Endodermal cell (in vitro differentiated cells): ENCODE data around the gene MYO18B. TPM values are rescaled to one million over a fixed set of nuclear protein-coding genes. Genes with fewer than 3 reads are reported as not detected.
A peak's percentile ranks its signal among the peaks of the same experiment; 100 is the strongest.

Experiments
- DNase-seq: peaks from one replicate; pipeline ENCODE4 v3.0.0-alpha.2; 2017
- H3K27ac ChIP-seq: 2 replicates; pipeline ENCODE4 v1.5.1; 2013; ENCODE audit warnings: mild to moderate bottlenecking, low read depth, low read length, moderate library complexity
- H3K27me3 ChIP-seq: 2 replicates; pipeline ENCODE4 v1.6.1; 2013; ENCODE audit warnings: mild to moderate bottlenecking, low read length, moderate library complexity; ENCODE audit not compliant: insufficient read depth, control insufficient read depth, poor library complexity, severe bottlenecking
- H3K36me3 ChIP-seq: 2 replicates; pipeline ENCODE4 v1.7.0; 2013; ENCODE audit warnings: mild to moderate bottlenecking, low read length, moderate library complexity; ENCODE audit not compliant: control insufficient read depth, insufficient read depth
- H3K4me1 ChIP-seq: one replicate; pipeline ENCODE4 v1.7.0; 2013; ENCODE audit warnings: low read length; ENCODE audit not compliant: control insufficient read depth, insufficient read depth
- H3K4me3 ChIP-seq: 2 replicates; pipeline ENCODE4 v1.5.1; 2013; ENCODE audit warnings: mild to moderate bottlenecking, low read length, moderate library complexity
- H3K9ac ChIP-seq: 2 replicates; pipeline ENCODE4 v1.6.1; 2013; ENCODE audit warnings: mild to moderate bottlenecking, low read length, moderate library complexity; ENCODE audit not compliant: poor library complexity, severe bottlenecking; ENCODE audit errors: extremely low read depth
- H3K9me3 ChIP-seq: 2 replicates; pipeline ENCODE4 v1.6.1; 2013; ENCODE audit warnings: mild to moderate bottlenecking, low read length, moderate library complexity; ENCODE audit not compliant: control insufficient read depth
- H3K27ac Mint-ChIP-seq: 2 replicates; pipeline ENCODE4 v1.8.0; 2020; ENCODE audit warnings: mixed read lengths
- H3K27me3 Mint-ChIP-seq: 2 replicates; pipeline ENCODE4 v1.8.0; 2021; ENCODE audit warnings: mild to moderate bottlenecking, mixed read lengths; ENCODE audit not compliant: insufficient read depth
- H3K36me3 Mint-ChIP-seq: 2 replicates; pipeline ENCODE4 v1.8.0; 2020; ENCODE audit warnings: low read depth, mixed read lengths
- H3K4me1 Mint-ChIP-seq: 2 replicates; pipeline ENCODE4 v1.8.0; 2020; ENCODE audit warnings: mixed read lengths
- H3K4me3 Mint-ChIP-seq: 2 replicates; pipeline ENCODE4 v1.8.0; 2020; ENCODE audit warnings: mild to moderate bottlenecking, moderate library complexity, mixed read lengths
- H3K9me3 Mint-ChIP-seq: 2 replicates; pipeline ENCODE4 v1.8.0; 2020; ENCODE audit warnings: mild to moderate bottlenecking, mixed read lengths
- CTCF ChIP-seq: fragments of 200-600 bp; sonication (generic); conservative IDR thresholded peaks from 2 replicates; pipeline ENCODE4 v1.5.0; 2021; ENCODE audit warnings: antibody characterized with exemption, mild to moderate bottlenecking
- WGBS, 2 experiments: methylation state at CpG; one replicate each; pipeline versions ENCODE4 v1.1.5 to v1.1.7; 2013; ENCODE audit warnings: missing lambda C conversion rate in 2 of 2, mixed read lengths in 1 of 2; ENCODE audit not compliant: insufficient coverage in 1 of 2, insufficient read length in 1 of 2; 5-methylcytosine and 5-hydroxymethylcytosine counted together
- total RNA-seq, 2 donors: library from RNA; stranded (reverse); fragmentation: NEBNext Ultra II Directional in 1 of 2; extraction: Animal tissue kit (Norgen Biotek cat#: 25700) in 1 of 2; gene quantifications; 2 replicates in 1 of 2; 3 replicates in 1 of 2; pipeline ENCODE4 v1.2.1, GENCODE V29; 2021

The MYO18B gene
- total RNA-seq, 2 donors from 2014 or later = 0.77 to 0.84 TPM

- Mint-ChIP-seq H3K4me1 (peaks cover 8% of the 10 kb centered on the region), H3K36me3 (no peaks in the 10 kb centered on the region), H3K9me3 (no peaks in the 10 kb centered on the region), H3K27ac (no peak overlapping the region), H3K27me3 (no peaks in the 10 kb centered on the region), H3K4me3 (no peak overlapping the region)
- Histone ChIP-seq H3K4me1 (no peaks in the 10 kb centered on the region), H3K9ac (no peak overlapping the region), H3K36me3 (no peaks in the 10 kb centered on the region), H3K27ac (no peak overlapping the region), H3K9me3 (no peaks in the 10 kb centered on the region), H3K4me3 (no peak overlapping the region), H3K27me3 (no peaks in the 10 kb centered on the region)
- 99 to 100% methylated on average over 1 to 3 of the region's 3 CpGs for WGBS, 2 experiments
- no peak for DNase-seq
- no peak for TF ChIP-seq CTCF
Observed at GRCh38 chr22:25722626-25723025, 19.4 kb upstream of the MYO18B start.

- no peaks in the 10 kb centered on the region for H3K9me3 Mint-ChIP-seq
- H3K27ac ChIP-seq = no peak overlapping the region
Observed at GRCh38 chr22:25726241-25726640, 15.7 kb upstream of the MYO18B start.

GRCh38 chr22:25728071-25728470 lies 13.9 kb upstream of the MYO18B start:
- Histone ChIP-seq H3K27me3 (no peaks in the 10 kb centered on the region), H3K9ac (no peak overlapping the region), H3K4me3 (no peak overlapping the region), H3K27ac (no peak overlapping the region), H3K36me3 (no peaks in the 10 kb centered on the region), H3K4me1 (no peaks in the 10 kb centered on the region), H3K9me3 (no peaks in the 10 kb centered on the region)
- TF ChIP-seq CTCF = no peak
- H3K27ac Mint-ChIP-seq = no peak overlapping the region
- H3K36me3 Mint-ChIP-seq = no peaks in the 10 kb centered on the region
- DNase-seq = peak; percentile 30
- 90 to 92% methylated on average over 6 to 7 of the region's 7 CpGs for WGBS, 2 experiments
- H3K9me3 Mint-ChIP-seq = no peaks in the 10 kb centered on the region
- no peaks in the 10 kb centered on the region for H3K27me3 Mint-ChIP-seq
- no peak overlapping the region for H3K4me3 Mint-ChIP-seq
- peaks cover 8% of the 10 kb centered on the region for H3K4me1 Mint-ChIP-seq

More at GRCh38 chr22:25726241-25726640, 15.7 kb upstream of the MYO18B start:
- H3K4me1 ChIP-seq = no peaks in the 10 kb centered on the region
- Mint-ChIP-seq H3K27ac (peak overlapping the region; percentile 57), H3K4me3 (no peak overlapping the region), H3K36me3 (no peaks in the 10 kb centered on the region), H3K4me1 (peaks cover 8% of the 10 kb centered on the region), H3K27me3 (no peaks in the 10 kb centered on the region)
- 40 to 51% methylated on average over 1 to 2 of the region's 4 CpGs for WGBS, 2 experiments
- DNase-seq = peak; percentile 39
- H3K36me3 ChIP-seq = no peaks in the 10 kb centered on the region
- H3K27me3 ChIP-seq = no peaks in the 10 kb centered on the region
- H3K9ac ChIP-seq = no peak overlapping the region
- H3K9me3 ChIP-seq = no peaks in the 10 kb centered on the region
- H3K4me3 ChIP-seq = no peak overlapping the region
- no peak for TF ChIP-seq CTCF
